HUES6 (cell line): ENCODE data around the gene EVL.
"Not testable (repeated sequence)": the region's sequence is repeated elsewhere in the genome, so short reads cannot be mapped to it uniquely, and the experiment has no call there.

Source experiments
- H3K27ac ChIP-seq: 2 replicates; pipeline ENCODE4 v1.7.0; 2013; ENCODE audit warnings: low read depth, mild to moderate bottlenecking, low read length, inconsistent platforms
- H3K27me3 ChIP-seq: 2 replicates; pipeline ENCODE4 v1.6.1; 2013; ENCODE audit warnings: low read length; ENCODE audit not compliant: control insufficient read depth, insufficient read depth
- H3K36me3 ChIP-seq: 2 replicates; pipeline ENCODE4 v1.6.1; 2013; ENCODE audit warnings: low read length; ENCODE audit not compliant: control insufficient read depth, insufficient read depth
- H3K4me1 ChIP-seq: 2 replicates; pipeline ENCODE4 v1.6.1; 2013; ENCODE audit warnings: low read length; ENCODE audit not compliant: control insufficient read depth, insufficient read depth
- H3K4me3 ChIP-seq: 2 replicates; pipeline ENCODE4 v1.5.1; 2013; ENCODE audit warnings: low read depth, low read length
- H3K9ac ChIP-seq: one replicate; pipeline ENCODE4 v1.6.1; 2013; ENCODE audit warnings: mild to moderate bottlenecking, low read length
- H3K9me3 ChIP-seq: 2 replicates; pipeline ENCODE4 v1.6.1; 2013; ENCODE audit warnings: low read depth, low read length; ENCODE audit not compliant: control insufficient read depth, insufficient read depth

EVL gene

DNA sequence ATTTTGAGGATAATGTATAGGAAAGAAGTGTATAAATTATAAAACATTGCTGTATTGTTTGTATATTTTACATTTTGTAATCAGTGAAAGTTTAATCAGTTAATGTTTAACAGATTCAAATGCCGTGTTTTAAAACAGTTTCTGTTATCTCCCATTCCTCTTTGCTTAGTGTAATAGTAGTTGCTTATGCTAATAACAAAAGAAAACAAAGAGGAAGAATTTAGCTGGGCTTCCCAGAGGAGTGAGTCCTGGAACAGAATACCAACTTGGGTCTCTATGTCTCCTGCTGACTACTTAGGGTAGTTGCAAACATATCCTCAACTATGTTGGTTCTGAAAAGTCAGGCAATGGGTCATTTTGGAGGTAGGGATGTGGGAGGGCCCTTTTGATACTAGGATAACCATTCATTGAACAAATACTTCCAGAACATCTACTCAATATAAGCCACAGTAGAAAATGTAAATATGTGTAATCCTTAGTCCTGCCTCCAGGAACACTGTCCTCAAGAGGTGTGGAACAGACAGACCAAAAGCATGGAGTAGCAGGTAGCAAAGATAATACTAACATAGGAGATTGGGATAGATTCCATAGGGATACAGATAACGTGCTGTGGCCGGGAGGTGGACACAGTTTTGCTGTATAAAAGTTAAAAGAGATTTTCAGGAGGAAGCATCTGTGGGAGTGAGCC is 36.1 kb upstream of the EVL start:
- Histone ChIP-seq H3K27ac (no peak overlapping the region), H3K36me3 (no peaks in the 10 kb centered on the region), H3K4me3 (no peak overlapping the region), H3K4me1 (peaks cover 10% of the 10 kb centered on the region; the same call in 1 of the 2 replicates), H3K9me3 (no peaks in the 10 kb centered on the region), H3K9ac (no peak overlapping the region), H3K27me3 (peaks cover 17% of the 10 kb centered on the region; the same call in 1 of the 2 replicates)

DNA sequence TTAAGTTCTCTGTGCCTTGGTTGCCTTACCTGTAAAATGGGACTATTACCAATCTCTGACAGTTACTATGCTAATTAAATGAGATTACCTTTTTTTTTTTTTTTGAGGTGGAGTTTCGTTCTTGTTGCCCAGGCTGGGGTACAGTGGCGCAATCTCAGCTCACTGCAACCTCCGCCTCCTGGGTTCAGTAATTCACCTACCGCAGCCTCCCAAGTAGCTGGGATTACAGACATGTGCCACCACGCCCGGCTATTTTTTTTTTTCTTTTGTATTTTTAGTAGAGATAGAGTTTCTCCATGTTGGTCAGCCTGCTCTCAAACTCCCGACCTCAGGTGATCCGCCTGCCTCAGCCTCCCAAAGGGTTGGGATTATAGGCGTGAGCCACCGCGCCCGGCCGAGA is 35.2 kb upstream of the EVL start:
- not testable (repeated sequence) for H3K36me3 ChIP-seq, H3K27ac ChIP-seq, H3K9ac ChIP-seq, H3K4me1 ChIP-seq, H3K4me3 ChIP-seq, H3K9me3 ChIP-seq
- H3K27me3 ChIP-seq = peaks cover 17% of the 10 kb centered on the region; the same call in 1 of the 2 replicates

- H3K27ac ChIP-seq = no peak overlapping the region
- peaks cover 17% of the 10 kb centered on the region; the same call in 1 of the 2 replicates for H3K27me3 ChIP-seq
- H3K4me1 ChIP-seq = no peaks in the 10 kb centered on the region
- no peaks in the 10 kb centered on the region for H3K36me3 ChIP-seq
- no peak overlapping the region for H3K4me3 ChIP-seq
- H3K9ac ChIP-seq = no peak overlapping the region
- no peaks in the 10 kb centered on the region for H3K9me3 ChIP-seq
Measured at GRCh38 chr14:100030452-100031153, 34.6 kb upstream of the EVL start.

DNA sequence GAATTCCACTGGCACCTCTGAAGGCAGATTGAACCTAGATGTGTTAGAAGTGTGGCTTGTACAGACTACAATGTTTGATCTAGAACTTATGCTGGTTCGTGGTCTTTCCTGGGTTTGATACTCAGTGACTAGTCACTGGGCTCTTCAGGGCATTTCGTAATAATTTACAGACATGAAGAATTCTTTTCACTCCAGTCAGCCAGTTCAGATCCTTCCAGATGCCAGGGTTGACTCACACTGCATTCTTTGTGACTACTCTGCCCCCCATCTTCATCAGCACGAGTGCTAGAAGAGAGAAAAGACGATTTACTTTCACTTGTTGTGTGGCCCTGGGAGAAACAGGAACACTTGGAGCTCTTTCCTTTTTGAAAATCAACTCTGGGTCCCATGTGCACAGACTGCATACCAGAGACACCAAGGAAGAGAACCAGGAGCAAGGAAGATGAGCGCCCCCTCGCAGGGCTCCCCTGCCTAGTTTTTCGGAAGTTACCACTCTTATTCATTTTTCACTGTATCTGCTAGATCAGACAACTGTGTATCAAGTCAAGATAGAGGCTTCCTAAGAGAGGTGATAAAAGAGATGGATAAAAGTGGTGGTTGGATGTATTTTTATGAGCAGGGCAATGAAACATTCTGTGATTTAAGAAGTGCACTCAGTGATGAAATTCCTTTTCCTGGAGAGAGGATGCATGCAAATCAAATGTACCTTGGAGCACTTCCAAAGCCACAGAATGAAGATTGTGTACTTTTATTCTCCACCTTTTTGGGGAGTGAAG is 33.5 kb upstream of the EVL start:
- H3K9me3 ChIP-seq = no peaks in the 10 kb centered on the region
- peaks cover 12% of the 10 kb centered on the region; the same call in 1 of the 2 replicates for H3K27me3 ChIP-seq
- no peaks in the 10 kb centered on the region for H3K36me3 ChIP-seq
- H3K27ac ChIP-seq = no peak overlapping the region
- H3K9ac ChIP-seq = no peak overlapping the region
- no peak overlapping the region for H3K4me3 ChIP-seq
- H3K4me1 ChIP-seq = no peaks in the 10 kb centered on the region

DNA sequence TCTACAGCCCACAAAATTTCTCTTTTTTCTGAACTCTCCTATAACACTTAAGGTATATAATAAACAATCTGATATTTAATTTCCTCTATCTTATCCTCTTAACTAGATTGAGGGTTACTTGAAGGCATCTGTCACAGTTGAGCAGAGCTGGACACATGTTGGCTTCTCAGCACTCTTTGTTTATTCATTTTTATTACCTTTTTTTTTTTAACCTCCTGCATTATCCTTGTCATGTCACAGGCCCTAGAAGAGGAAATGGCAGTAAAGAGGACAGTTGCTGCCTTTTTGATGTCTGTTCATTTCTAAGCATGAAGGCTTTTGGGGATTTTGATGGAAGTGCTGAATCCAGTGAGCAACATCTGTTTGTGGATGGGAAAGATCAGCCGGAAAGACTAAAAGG is 32.5 kb upstream of the EVL start:
- Histone ChIP-seq H3K36me3 (no peaks in the 10 kb centered on the region), H3K9ac (no peak overlapping the region), H3K27ac (no peak overlapping the region), H3K9me3 (no peaks in the 10 kb centered on the region), H3K4me3 (no peak overlapping the region), H3K27me3 (peaks cover 11% of the 10 kb centered on the region; the same call in 1 of the 2 replicates), H3K4me1 (no peaks in the 10 kb centered on the region)

- H3K27me3 ChIP-seq = peaks cover 11% of the 10 kb centered on the region; the same call in 1 of the 2 replicates
- H3K9ac ChIP-seq = no peak overlapping the region
- H3K36me3 ChIP-seq = no peaks in the 10 kb centered on the region
- H3K27ac ChIP-seq = no peak overlapping the region
- H3K4me3 ChIP-seq = no peak overlapping the region
- H3K9me3 ChIP-seq = no peaks in the 10 kb centered on the region
- no peaks in the 10 kb centered on the region for H3K4me1 ChIP-seq
Measured at GRCh38 chr14:100033347-100034075, 31.7 kb upstream of the EVL start.

GRCh38 chr14:100034468-100034867 is 30.8 kb upstream of the EVL start:
- no peaks in the 10 kb centered on the region for H3K36me3 ChIP-seq
- H3K9ac ChIP-seq = no peak overlapping the region
- no peak overlapping the region for H3K4me3 ChIP-seq
- H3K9me3 ChIP-seq = no peaks in the 10 kb centered on the region
- peaks cover 11% of the 10 kb centered on the region; the same call in 1 of the 2 replicates for H3K27me3 ChIP-seq
- H3K27ac ChIP-seq = no peak overlapping the region
- H3K4me1 ChIP-seq = no peaks in the 10 kb centered on the region

GRCh38 chr14:100034961-100035500 is 30.2 kb upstream of the EVL start:
- no peaks in the 10 kb centered on the region for H3K36me3 ChIP-seq
- H3K4me1 ChIP-seq = no peaks in the 10 kb centered on the region
- no peak overlapping the region for H3K27ac ChIP-seq
- no peak overlapping the region for H3K4me3 ChIP-seq
- no peak overlapping the region for H3K9ac ChIP-seq
- H3K9me3 ChIP-seq = no peaks in the 10 kb centered on the region
- peaks cover 8% of the 10 kb centered on the region; the same call in 1 of the 2 replicates for H3K27me3 ChIP-seq

DNA sequence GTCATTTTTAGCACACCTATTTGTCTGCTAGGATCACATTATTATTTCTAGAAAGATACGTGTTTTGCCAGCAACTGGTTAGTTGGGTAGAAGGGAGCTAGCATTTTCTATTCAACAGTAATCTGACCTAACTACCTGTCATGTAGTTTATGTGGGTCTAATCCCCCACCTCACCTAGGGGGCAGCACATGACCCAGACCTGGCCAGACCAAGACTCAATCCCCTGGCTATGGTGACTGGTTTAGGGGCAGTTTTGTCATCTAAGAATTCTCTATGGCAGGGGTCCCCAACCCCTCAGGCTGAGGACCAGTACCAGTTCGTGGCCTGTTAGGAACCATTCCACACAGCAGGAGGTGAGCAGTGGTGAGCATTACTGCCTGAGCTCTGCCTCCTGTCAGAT is 29.5 kb upstream of the EVL start:
- H3K4me1 ChIP-seq = no peaks in the 10 kb centered on the region
- H3K9ac ChIP-seq = no peak overlapping the region
- H3K36me3 ChIP-seq = no peaks in the 10 kb centered on the region
- peaks cover 4% of the 10 kb centered on the region; the same call in 1 of the 2 replicates for H3K27me3 ChIP-seq
- H3K27ac ChIP-seq = no peak overlapping the region
- no peak overlapping the region for H3K4me3 ChIP-seq
- H3K9me3 ChIP-seq = no peaks in the 10 kb centered on the region

- Histone ChIP-seq H3K4me3 (no peak overlapping the region), H3K9ac (no peak overlapping the region), H3K27me3 (no peaks in the 10 kb centered on the region), H3K9me3 (no peaks in the 10 kb centered on the region), H3K4me1 (no peaks in the 10 kb centered on the region), H3K27ac (no peak overlapping the region), H3K36me3 (no peaks in the 10 kb centered on the region)
Measured at GRCh38 chr14:100037353-100037752, 27.9 kb upstream of the EVL start.
